ENCODE results near the gene MOGAT3. TPM values are rescaled to one million over a fixed set of nuclear protein-coding genes. Genes with fewer than 3 reads are reported as not detected.

The MOGAT3 gene, protein sequence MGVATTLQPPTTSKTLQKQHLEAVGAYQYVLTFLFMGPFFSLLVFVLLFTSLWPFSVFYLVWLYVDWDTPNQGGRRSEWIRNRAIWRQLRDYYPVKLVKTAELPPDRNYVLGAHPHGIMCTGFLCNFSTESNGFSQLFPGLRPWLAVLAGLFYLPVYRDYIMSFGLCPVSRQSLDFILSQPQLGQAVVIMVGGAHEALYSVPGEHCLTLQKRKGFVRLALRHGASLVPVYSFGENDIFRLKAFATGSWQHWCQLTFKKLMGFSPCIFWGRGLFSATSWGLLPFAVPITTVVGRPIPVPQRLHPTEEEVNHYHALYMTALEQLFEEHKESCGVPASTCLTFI
- total RNA-seq (2022; extraction: Qiagen RNA extraction) = not detected in 5 replicates

DNA sequence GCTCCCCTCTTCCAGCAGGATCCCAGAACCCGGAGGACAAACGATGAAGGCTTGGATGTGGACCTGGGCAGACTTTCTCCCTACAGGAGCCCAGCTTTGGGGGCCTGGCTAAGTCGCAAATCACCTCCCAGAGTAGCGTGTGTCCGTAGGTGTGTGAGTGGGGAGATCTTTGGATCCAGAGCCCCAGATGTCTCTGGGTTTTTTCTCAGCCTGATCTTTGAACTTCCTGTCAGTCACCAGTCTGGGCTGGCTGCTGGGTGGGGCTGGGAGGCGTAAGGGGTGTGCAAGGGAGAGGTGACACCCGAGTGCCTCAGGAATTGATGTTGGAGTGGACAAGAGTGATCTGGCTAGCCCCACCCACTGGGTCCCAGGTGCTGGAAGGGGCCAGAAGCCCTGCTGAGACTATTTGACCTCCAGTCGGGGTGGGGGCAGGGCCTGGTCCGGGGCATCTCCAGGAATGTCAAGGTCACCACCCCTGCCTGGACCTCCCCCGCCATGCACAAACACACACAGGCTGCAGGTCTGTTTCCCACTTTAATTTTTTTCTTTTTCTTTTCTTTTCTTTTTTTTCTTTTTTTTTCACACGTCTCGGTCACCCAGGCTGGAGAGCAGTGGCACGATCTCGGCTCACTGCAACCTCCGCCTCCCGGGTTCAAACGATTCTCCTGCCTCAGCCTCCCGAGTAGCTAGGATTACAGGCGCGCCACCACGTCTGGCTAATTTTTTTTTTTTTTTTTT lies at the start of gene MOGAT3:
TSS of gene MOGAT3 (minus strand) at position 175 of the 738 bp plus-strand sequence. CDS start 182 bp downstream, outside the sequence.

DNA sequence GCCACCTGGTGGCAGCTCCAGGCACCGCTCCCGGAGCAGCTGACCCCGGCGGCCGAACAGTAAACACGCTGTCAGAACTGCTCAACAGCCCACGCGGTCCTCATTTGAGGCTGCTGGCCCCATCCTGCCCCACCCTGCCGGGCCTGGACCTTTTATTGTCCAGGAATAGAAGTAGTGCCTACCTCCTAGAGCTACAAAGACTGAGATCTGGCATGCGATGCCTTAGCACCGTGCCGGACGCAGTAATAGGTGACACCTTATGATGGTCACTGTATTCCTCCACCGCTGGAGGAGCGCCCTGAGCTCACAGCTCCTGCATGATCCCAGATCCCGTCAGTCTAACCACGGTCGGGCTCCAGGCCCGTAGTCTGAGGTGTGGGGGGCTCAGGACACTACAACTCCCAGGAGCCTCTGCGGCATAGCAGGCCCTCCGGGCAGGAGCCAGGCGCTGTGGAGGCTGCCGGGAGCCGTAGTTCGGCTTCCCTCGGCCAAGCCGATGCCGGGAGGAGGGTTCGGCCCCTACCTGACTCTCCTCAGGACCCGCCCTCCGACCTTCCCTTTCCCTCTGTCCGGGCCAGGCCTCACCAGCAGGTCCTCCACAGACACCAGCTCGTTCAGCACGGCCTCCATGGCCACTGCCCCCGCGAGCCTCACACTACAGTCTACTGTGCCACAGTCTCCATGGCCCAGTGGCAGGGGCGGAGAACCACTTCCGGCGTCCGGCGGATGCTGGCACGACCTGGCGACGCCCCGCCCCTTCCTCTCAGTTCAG lies 43.7 kb upstream of the MOGAT3 start, which contains the start of gene FIS1:
TSS of gene FIS1 (minus strand) at position 707 of the 772 bp plus-strand sequence. CDS start at position 630, 77 bp downstream.

DNA sequence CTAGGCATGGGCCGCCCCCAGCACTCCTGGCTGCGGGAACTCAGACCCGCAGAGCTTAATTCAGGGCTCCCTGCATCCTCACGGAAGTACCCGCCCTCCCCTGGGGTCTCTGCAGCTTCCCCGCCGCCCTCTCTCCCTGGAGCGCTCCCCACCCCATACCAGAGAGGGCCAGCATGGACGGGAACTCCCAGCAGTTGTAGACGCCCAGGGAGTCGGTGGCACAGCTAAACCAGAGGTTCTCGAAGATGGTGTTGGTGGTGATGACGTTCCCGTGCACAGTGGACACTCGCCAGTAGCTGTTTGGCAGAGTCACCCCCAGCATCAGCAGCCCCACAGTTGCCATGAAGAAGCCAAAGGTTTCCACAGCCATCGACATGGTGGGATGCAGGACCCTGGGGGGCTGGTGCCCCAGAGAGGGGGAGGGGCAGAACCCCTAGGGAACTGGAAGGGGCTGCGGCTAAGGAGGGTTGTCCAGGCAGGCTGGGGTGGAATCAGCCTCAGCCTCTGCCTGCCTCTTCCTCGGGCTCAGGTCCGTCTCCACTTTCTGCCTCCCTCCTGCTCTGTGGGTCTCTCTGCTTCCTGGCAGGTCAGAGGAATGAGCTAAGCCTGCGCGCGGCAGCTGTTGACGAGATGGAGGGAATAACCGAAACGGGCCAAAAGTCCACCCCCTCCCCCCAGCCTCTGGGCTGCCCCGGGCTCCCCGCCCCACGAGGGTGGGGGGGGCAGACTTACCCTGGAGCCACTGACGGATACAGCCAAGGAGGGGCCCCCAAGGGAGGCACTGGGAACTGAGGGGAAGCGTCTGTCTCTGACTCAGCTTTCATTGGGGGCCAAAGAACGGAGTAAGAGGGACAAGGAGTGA lies 36.6 kb upstream of the MOGAT3 start, which contains the start of gene CLDN15:
TSS of gene CLDN15 (minus strand) at position 597 of the 862 bp plus-strand sequence. CDS start at position 376, 221 bp downstream.

DNA sequence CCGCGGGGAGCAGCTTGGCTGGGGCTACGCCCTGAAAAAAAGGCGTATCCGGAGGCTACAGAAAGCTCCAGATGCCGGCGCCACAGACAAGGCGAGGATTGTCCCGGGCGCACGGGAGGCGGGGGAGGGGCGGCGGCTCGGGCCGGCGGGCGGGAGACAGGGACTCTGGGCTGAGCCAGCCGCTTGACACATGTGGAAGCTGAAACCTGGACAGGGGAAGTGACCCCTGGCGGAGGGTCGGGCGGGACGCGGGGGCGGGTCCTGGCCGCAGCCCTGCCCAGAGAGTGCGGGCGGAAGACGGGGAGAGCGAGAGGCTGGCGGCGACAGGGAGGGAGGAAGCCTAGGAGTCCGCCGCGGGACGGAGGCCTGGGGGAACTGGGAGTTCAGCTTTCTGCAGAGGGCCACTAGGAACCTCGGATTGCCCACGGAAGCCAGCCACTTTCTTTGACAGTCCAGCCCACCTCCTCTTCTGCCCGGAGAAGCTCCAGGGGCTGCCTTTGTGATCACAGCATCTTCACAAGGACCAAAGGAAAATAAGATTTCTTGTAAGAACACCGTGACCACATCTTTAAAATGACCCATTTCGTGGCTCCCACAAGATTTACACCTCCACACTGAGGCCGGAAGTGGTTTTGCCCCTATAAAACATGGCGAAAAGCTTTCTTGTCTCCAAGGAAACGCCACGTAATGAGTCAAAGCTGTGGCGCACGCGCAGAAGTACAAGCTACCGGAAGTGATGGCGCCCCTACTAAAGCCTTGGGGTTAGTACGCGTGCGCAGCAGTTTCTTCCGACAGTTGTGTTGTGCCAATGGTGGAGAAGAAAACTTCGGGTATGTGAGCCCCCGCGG lies 16.8 kb upstream of the MOGAT3 start, which contains the start of the genes PLOD3 and ZNHIT1:
TSS of gene PLOD3 (minus strand) at position 194 of the 848 bp plus-strand sequence. CDS start 307 bp downstream, outside the sequence.
TSS of gene ZNHIT1 (plus strand) at position 778 of the 848 bp plus-strand sequence. CDS start at position 809, 31 bp downstream.

DNA sequence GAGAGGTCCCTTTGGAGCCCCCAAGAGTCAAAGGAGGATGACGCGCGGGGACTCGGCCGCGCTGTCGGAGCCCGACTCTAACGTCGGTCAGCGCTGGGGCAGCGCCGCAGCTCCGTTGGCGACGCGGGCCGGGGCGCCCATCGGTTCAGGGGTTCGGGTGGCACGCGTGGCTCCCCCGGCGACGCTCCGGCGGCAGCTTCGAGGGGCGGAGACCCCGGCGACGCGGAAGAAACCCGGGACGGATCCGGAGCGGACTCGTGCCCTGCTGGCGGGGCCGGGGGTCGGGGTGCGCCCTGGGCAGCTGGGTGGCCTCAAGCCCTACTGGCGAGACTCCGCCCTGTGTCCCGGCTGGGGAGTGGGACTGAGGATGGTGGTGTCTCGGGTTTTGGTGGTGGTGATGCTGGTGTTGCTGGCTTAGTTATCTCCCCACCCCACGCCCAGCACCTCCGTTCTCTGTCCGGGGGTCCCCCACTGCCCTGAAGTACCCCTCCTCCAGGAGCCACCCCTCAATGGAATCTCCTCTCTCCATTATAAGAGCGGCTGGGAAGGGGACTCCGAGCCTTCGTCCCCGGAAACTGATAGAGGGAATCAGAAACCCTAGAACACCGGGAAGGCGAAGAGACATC lies 20.6 kb downstream of the MOGAT3 start, which contains the start of gene NAT16:
TSS of gene NAT16 (minus strand) at position 164 of the 626 bp plus-strand sequence. CDS start 5,486 bp downstream, outside the sequence.

DNA sequence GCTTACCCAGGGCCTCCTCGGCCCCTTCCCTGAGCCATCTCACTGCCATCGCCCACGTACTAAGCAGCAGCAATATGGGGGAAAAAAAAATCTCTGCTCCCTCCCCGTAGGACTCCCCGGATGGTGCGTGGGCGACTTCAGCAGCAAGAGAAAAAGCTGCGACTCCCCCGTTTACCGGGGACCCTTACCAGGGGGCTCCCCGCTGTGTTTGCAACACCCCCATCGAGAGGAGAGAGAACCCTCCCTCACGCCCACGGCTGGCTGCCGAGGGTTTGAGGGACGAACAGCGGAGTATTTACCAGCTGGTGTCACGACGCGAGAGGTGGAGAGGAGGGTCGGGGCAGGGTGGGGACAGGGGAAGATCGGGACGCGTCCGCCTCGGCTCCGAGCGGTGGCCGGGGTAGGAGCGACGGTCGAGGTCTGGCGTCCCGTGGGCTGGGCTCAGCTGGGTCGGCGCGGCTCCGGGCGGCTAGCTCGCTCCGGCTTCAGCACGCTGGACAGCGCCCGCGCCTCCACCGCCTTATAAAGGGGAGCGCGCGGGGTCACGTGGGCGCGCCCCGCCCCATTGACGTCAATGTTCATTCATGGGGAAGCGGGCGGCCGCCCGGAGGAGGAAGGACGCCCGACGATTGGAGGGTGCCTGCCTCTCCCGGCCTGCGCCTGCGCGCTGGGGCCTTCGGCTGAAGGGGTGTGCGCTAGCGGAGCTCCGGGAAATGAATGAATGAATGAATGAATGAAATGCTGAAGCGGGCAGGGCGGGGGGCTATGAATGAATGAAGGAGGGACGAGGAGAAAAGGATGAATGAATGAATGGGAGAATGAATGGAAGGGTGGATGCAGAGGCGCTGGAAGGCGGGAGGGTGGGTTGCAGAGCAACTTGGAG lies 35.5 kb downstream of the MOGAT3 start, which contains the start of gene VGF:
TSS of gene VGF (minus strand) at position 495 of the 883 bp plus-strand sequence. CDS start 726 bp downstream, outside the sequence.

DNA sequence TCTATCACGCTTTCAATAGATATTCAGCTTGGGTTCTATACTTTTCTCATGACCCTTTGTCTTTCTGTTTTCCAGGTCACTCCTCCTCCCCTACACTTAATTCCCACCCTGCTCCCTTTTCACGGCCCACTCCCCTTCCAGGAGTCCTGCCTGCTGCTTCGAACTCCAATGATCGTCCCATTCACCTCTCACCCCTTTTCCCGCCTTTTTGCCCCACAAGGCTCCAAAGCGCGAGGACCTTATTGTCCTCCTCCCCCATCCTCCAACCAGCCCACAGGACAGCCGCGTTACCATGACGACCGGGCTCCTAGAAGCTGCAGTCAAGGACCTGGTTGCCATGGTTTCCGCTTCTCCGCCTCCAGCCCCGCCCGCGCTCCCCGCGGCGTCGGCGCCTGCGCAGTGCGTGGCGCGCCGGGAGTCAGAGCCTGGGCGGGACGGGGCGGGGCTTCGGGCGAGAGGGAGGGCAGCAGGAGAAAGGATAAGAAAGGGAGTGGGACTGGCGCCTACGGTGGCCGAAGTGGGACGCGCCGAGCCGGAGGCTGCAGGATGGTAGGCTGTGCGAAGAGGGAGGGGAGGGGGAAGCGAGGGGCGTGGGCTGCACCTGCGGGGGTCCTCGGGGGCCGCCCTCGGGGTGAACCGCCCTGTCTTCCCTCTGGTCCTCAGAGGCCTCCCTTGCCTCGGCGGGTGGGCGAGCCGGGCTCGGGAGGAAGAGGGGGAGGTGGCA lies 46.7 kb downstream of the MOGAT3 start, which contains the start of gene AP1S1:
TSS of gene AP1S1 (plus strand) at position 508 of the 724 bp plus-strand sequence. CDS start at position 547, 39 bp downstream.

Other genes starting within 250 kb of the MOGAT3 start
- 12.5 to 23.4 TPM (median 19.2 TPM) in 5 replicates for gene MUC12, start 231.5 kb downstream of the MOGAT3 start, total RNA-seq (2022; extraction: Qiagen RNA extraction)
- gene MUC17, start 181.0 kb downstream of the MOGAT3 start, total RNA-seq (2022; extraction: Qiagen RNA extraction) = 0.02 to 0.11 TPM (median 0.02 TPM) in 5 replicates
- 12.4 to 15.5 TPM (median 13.1 TPM) in 5 replicates for gene TRIM56, start 115.6 kb downstream of the MOGAT3 start, total RNA-seq (2022; extraction: Qiagen RNA extraction)
- 1,708 to 2,057 TPM (median 1,848 TPM) in 5 replicates for gene SERPINE1, start 73.9 kb downstream of the MOGAT3 start, total RNA-seq (2022; extraction: Qiagen RNA extraction)
- 146 to 161 TPM (median 152 TPM) in 5 replicates for gene AP1S1, start 46.6 kb downstream of the MOGAT3 start, total RNA-seq (2022; extraction: Qiagen RNA extraction)
- 11.1 to 31.9 TPM (median 20.1 TPM) in 5 replicates for gene VGF, start 35.5 kb downstream of the MOGAT3 start, total RNA-seq (2022; extraction: Qiagen RNA extraction)
- gene NAT16, start 20.7 kb downstream of the MOGAT3 start, total RNA-seq (2022; extraction: Qiagen RNA extraction) = 0.13 to 0.19 TPM (median 0.15 TPM) in 5 replicates
- gene PLOD3, start 16.5 kb upstream of the MOGAT3 start, total RNA-seq (2022; extraction: Qiagen RNA extraction) = 68.9 to 89.2 TPM (median 82.6 TPM) in 5 replicates
- gene ZNHIT1, start 17.1 kb upstream of the MOGAT3 start, total RNA-seq (2022; extraction: Qiagen RNA extraction) = 69.7 to 103 TPM (median 87.4 TPM) in 5 replicates
- 7.0 to 12.8 TPM (median 10.9 TPM) in 5 replicates for gene CLDN15, start 36.8 kb upstream of the MOGAT3 start, total RNA-seq (2022; extraction: Qiagen RNA extraction)
- 129 to 149 TPM (median 142 TPM) in 5 replicates for gene FIS1, start 44.0 kb upstream of the MOGAT3 start, total RNA-seq (2022; extraction: Qiagen RNA extraction)
- gene IFT22, start 120.8 kb upstream of the MOGAT3 start, total RNA-seq (2022; extraction: Qiagen RNA extraction) = 48.2 to 53.5 TPM (median 52.8 TPM) in 5 replicates
- gene COL26A1, start 161.8 kb upstream of the MOGAT3 start, total RNA-seq (2022; extraction: Qiagen RNA extraction) = 0.44 to 0.74 TPM (median 0.52 TPM) in 5 replicates